Activated naive CD8-positive, alpha-beta T cell treated with anti-CD3 and anti-CD28 coated beads, Interleukin-2, amount 10 ng/mL, durations not matched to agents 7 days and 5 days (primary cell): ENCODE results near the gene SGK1. TPM values are rescaled to one million over a fixed set of nuclear protein-coding genes. Genes with fewer than 3 reads are reported as not detected.

Experiments used
- ATAC-seq: fragments of 150-1000 bp; cut with Tn5 transposase; one replicate; pipeline ENCODE4 v1.10.0; 2021; ENCODE audit warnings: low read depth, moderate library complexity
- POLR2A ChIA-PET: fragments of 350-600 bp; sonication (Branson Sonifier 250); formaldehyde crosslinking; loops from one replicate; lab custom pipeline; 2021; ENCODE audit warnings: antibody characterized with exemption; lab: Charles Lee
- DNase-seq: peaks from one replicate; pipeline ENCODE4 v3.0.0; 2021
- H3K27ac Mint-ChIP-seq: one replicate; pipeline ENCODE4 v1.8.0; 2022; ENCODE audit warnings: mild to moderate bottlenecking, mixed read lengths
- H3K27me3 Mint-ChIP-seq: one replicate; pipeline ENCODE4 v1.8.0; 2022; ENCODE audit warnings: mild to moderate bottlenecking, moderate library complexity, mixed read lengths
- H3K36me3 Mint-ChIP-seq: one replicate; pipeline ENCODE4 v1.8.0; 2021; ENCODE audit warnings: mild to moderate bottlenecking, mixed read lengths
- H3K4me1 Mint-ChIP-seq: one replicate; pipeline ENCODE4 v1.8.0; 2021; ENCODE audit warnings: mixed read lengths
- H3K4me3 Mint-ChIP-seq: one replicate; pipeline ENCODE4 v1.8.0; 2022; ENCODE audit warnings: mild to moderate bottlenecking, moderate library complexity, mixed read lengths
- H3K9me3 Mint-ChIP-seq: one replicate; pipeline ENCODE4 v1.8.0; 2021; ENCODE audit warnings: mixed read lengths
- total RNA-seq, 2 experiments: library from RNA; stranded (reverse); gene quantifications; one replicate each; pipeline ENCODE4 v1.2.3, GENCODE V29; 2021

Gene SGK1
- total RNA-seq, 2 experiments from 2014 or later: 31.5 to 35.1 TPM

- no peak for ATAC-seq
- Mint-ChIP-seq H3K9me3 (no peaks in the 10 kb centered on the region), H3K36me3 (peaks cover 41% of the 10 kb centered on the region), H3K27me3 (no peaks in the 10 kb centered on the region), H3K4me1 (peaks cover 30% of the 10 kb centered on the region), H3K27ac (no peak overlapping the region), H3K4me3 (no peak overlapping the region)
- POLR2A ChIA-PET: no interaction called here
- no peak for DNase-seq
Measured at GRCh38 chr6:134169871-134170486, 147.9 kb downstream of the SGK1 start.

DNA sequence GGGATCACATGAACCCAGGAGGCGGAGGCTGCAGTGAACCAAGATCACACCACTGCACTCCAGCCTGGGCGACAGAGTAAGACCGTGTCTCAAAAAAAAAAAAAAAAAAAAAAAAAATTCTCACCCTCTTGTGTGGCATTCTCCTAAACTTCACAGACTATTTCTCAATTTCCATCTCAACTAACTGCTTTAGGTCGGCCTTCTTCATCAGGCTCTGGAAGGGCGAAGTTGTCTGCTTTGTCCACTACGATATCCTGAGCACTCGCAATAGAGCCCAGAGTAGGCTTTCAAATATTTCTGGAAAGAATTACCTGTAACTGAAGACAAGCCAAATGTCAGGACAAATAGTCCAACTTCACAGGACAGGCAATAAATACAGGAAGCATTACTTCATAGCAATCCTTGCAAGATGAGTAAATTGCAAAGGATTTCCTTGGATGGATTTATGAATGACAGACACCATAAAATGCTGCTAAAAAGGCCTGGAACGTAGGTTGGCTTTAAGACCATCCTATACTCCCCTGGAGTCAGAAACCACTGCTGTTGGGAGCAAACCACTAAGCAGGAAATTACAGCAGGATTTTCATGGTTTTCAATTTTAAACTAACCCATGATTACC, 149.2 kb downstream of the SGK1 start:
- ATAC-seq (no peak), DNase-seq (no peak)
- Mint-ChIP-seq H3K4me3 (no peak overlapping the region), H3K9me3 (no peaks in the 10 kb centered on the region), H3K4me1 (peaks cover 29% of the 10 kb centered on the region), H3K36me3 (peaks cover 39% of the 10 kb centered on the region), H3K27ac (no peak overlapping the region), H3K27me3 (no peaks in the 10 kb centered on the region)
- POLR2A ChIA-PET: interaction anchor here (0.7 kb wide), 1 partner anchor 9 kb away, joined by 4 read pairs; no protein-coding TSS in a partner anchor

GRCh38 chr6:134166511-134167261, 151.2 kb downstream of the SGK1 start:
- H3K4me3 Mint-ChIP-seq: no peak overlapping the region
- H3K4me1 Mint-ChIP-seq: peaks cover 14% of the 10 kb centered on the region
- no peaks in the 10 kb centered on the region for H3K27me3 Mint-ChIP-seq
- no peaks in the 10 kb centered on the region for H3K9me3 Mint-ChIP-seq
- ATAC-seq: no peak
- no peak overlapping the region for H3K27ac Mint-ChIP-seq
- POLR2A ChIA-PET: no interaction called here
- no peak for DNase-seq
- peaks cover 26% of the 10 kb centered on the region for H3K36me3 Mint-ChIP-seq

- peaks cover 7% of the 10 kb centered on the region for H3K4me1 Mint-ChIP-seq
- no peak overlapping the region for H3K4me3 Mint-ChIP-seq
- no peak overlapping the region for H3K27ac Mint-ChIP-seq
- no peaks in the 10 kb centered on the region for H3K9me3 Mint-ChIP-seq
- DNase-seq (no peak), ATAC-seq (no peak)
- peaks cover 17% of the 10 kb centered on the region for H3K36me3 Mint-ChIP-seq
- no peaks in the 10 kb centered on the region for H3K27me3 Mint-ChIP-seq
- POLR2A ChIA-PET: no interaction called here
Measured at GRCh38 chr6:134165561-134166201, 152.2 kb downstream of the SGK1 start.

DNA sequence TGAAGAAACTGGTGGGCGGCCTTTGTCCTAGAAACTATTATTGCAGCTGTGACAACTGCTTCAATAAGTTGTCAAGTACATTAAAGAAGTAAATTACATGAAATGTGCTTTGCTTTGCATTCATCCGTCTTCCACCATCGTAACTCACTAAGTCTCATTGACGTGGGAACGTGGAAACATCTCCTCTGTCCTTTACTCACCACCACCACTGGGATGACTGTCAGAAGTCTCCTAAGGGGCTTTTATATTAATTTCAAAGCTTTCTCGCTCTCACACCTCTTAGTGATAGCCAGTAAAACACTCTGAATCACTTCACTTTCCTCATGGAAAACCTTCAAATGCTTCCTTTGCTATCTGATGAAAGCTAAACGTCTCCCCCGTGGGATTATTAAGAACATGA, 153.6 kb downstream of the SGK1 start:
- Mint-ChIP-seq H3K27ac (no peak overlapping the region), H3K4me1 (no peaks in the 10 kb centered on the region), H3K9me3 (no peaks in the 10 kb centered on the region), H3K36me3 (peaks cover 10% of the 10 kb centered on the region), H3K27me3 (no peaks in the 10 kb centered on the region), H3K4me3 (no peak overlapping the region)
- no peak for ATAC-seq
- POLR2A ChIA-PET: interaction anchor here (0.6 kb wide), 1 partner anchor 198 kb away, joined by 3 read pairs; no protein-coding TSS in a partner anchor
- no peak for DNase-seq

GRCh38 chr6:134162932-134163331, 155.0 kb downstream of the SGK1 start:
- Mint-ChIP-seq H3K36me3 (peaks cover 7% of the 10 kb centered on the region), H3K27ac (no peak overlapping the region), H3K27me3 (no peaks in the 10 kb centered on the region), H3K4me1 (no peaks in the 10 kb centered on the region), H3K9me3 (no peaks in the 10 kb centered on the region), H3K4me3 (no peak overlapping the region)
- POLR2A ChIA-PET: no interaction called here
- ATAC-seq (no peak), DNase-seq (no peak)

DNA sequence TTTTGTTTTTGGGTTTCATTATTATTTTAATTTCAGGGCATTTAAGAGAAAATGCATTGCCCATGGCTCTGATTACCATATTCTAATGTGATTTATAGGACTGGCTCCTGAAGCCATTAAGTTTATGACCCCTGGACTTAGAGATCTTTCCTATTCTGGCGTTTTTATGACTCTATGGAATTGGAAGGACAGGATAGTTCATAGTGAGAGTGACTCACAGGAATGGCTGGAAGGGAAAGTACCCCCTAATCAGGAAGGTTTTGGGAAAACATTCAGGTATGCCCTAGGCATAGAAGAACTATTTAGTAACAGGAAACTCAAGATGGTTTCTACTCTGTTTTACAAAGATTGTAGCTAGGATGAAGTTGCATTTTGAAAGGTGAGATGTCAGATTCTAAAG, 156.9 kb downstream of the SGK1 start:
- no peak overlapping the region for H3K4me3 Mint-ChIP-seq
- POLR2A ChIA-PET: no interaction called here
- no peaks in the 10 kb centered on the region for H3K27me3 Mint-ChIP-seq
- no peak overlapping the region for H3K27ac Mint-ChIP-seq
- no peak for DNase-seq
- no peaks in the 10 kb centered on the region for H3K4me1 Mint-ChIP-seq
- ATAC-seq: no peak
- H3K9me3 Mint-ChIP-seq: no peaks in the 10 kb centered on the region
- H3K36me3 Mint-ChIP-seq: no peaks in the 10 kb centered on the region

DNA sequence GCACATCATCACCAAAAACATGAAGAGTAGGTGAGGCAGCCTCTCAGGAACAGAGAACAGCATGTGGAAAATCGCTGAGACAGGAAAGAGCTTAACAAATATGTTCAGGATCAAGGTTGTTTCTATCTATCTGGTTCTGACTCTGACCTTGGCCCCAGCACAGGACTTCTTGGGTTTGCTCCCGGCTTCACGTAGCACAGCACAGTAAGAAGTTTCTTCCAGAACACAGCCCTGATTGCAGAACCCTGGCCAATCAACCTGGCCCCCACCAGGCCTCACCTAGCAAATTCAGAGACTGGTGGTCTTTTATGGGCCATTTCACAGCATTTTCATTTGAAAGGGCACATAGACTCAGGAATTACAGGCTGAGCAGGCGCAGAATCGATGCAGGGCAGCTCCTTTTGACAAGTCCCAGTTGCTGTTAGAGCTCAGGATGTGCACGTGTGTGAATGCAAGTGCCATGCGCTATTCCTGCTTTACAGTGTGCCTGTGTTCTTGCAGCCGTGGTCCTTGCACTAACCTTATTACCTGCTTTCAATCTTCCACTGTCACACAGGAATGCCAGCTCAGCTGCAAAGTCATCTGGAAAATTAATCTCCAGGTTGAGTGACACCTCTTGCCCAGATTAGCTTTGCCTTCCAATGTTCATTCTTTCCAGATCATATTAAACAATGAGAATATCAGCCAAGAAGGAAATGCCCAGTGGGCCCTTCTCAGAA, 165.0 kb downstream of the SGK1 start:
- ATAC-seq (no peak), DNase-seq (no peak)
- POLR2A ChIA-PET: interaction anchor here (0.5 kb wide), 1 partner anchor 329 kb away, joined by 3 read pairs; no protein-coding TSS in a partner anchor
- Mint-ChIP-seq H3K4me3 (no peak overlapping the region), H3K27ac (no peak overlapping the region), H3K27me3 (no peaks in the 10 kb centered on the region), H3K4me1 (peaks cover 2% of the 10 kb centered on the region), H3K36me3 (no peaks in the 10 kb centered on the region), H3K9me3 (no peaks in the 10 kb centered on the region)

GRCh38 chr6:134148566-134148965, 169.3 kb downstream of the SGK1 start:
- Mint-ChIP-seq H3K9me3 (no peaks in the 10 kb centered on the region), H3K36me3 (no peaks in the 10 kb centered on the region), H3K27ac (no peak overlapping the region), H3K4me1 (peaks cover 2% of the 10 kb centered on the region), H3K27me3 (no peaks in the 10 kb centered on the region), H3K4me3 (no peak overlapping the region)
- DNase-seq (no peak), ATAC-seq (no peak)
- POLR2A ChIA-PET: no interaction called here

- Mint-ChIP-seq H3K4me3 (no peak overlapping the region), H3K27me3 (peaks cover 2% of the 10 kb centered on the region), H3K27ac (no peak overlapping the region), H3K36me3 (no peaks in the 10 kb centered on the region), H3K4me1 (peaks cover 2% of the 10 kb centered on the region), H3K9me3 (no peaks in the 10 kb centered on the region)
- POLR2A ChIA-PET: no interaction called here
- DNase-seq: no peak
- no peak for ATAC-seq
Measured at GRCh38 chr6:134147034-134147533, 170.8 kb downstream of the SGK1 start.

DNA sequence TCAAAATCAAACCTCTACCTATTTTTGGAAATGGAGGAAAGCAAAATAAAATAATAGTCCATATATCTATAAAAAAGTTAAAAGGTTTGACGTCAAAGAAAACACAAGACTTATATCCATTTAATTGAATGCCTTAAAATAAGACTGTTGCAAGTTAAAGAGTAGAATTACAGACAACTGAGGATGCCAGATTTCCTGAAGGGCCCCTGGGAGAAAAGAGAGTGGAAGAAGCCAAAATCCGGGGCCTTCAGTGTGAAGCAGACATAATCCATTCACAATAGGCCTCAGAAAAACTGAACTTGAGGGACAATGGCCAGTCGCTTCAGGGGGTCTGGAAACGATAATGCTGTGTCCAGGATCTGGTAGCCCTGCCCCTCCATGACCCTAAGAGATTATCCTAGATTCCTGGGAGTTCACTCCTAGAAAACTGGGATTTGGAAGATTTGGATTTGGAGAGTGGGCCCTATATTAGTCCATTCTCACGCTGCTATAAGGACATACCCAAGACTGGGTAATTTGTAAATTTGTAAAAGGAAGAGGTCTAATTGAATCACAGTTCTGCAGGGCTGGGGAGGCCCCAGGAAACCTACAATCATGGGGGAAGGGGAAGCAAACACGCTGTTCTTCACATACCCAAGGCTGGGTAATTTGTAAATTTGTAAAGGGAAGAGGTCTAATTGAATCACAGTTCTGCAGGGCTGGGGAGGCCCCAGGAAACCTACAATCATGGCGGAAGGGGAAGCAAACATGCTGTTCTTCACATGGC, 171.5 kb downstream of the SGK1 start:
- DNase-seq: no peak

GRCh38 chr6:134145786-134146185, 172.1 kb downstream of the SGK1 start:
- no peak for ATAC-seq
- no peaks in the 10 kb centered on the region for H3K36me3 Mint-ChIP-seq
- no peaks in the 10 kb centered on the region for H3K9me3 Mint-ChIP-seq
- no peak overlapping the region for H3K4me3 Mint-ChIP-seq
- H3K27ac Mint-ChIP-seq: no peak overlapping the region
- POLR2A ChIA-PET: no interaction called here
- no peaks in the 10 kb centered on the region for H3K4me1 Mint-ChIP-seq
- H3K27me3 Mint-ChIP-seq: peaks cover 2% of the 10 kb centered on the region
- no peak for DNase-seq

More for the DNA sequence above, 171.5 kb downstream of the SGK1 start:
- no peaks in the 10 kb centered on the region for H3K9me3 Mint-ChIP-seq
- peaks cover 2% of the 10 kb centered on the region for H3K27me3 Mint-ChIP-seq
- peaks cover 2% of the 10 kb centered on the region for H3K4me1 Mint-ChIP-seq
- no peak overlapping the region for H3K27ac Mint-ChIP-seq
- H3K4me3 Mint-ChIP-seq: no peak overlapping the region
- no peaks in the 10 kb centered on the region for H3K36me3 Mint-ChIP-seq
- ATAC-seq: no peak
- POLR2A ChIA-PET: no interaction called here
